ENCODE measurements around the gene TUBA3E. TPM values are rescaled to one million over a fixed set of nuclear protein-coding genes. Genes with fewer than 3 reads are reported as not detected.
A peak's percentile ranks its signal among the peaks of the same experiment; 100 is the strongest.
"Not testable (repeated sequence)": the region's sequence is repeated elsewhere in the genome, so short reads cannot be mapped to it uniquely, and the experiment has no call there.

TUBA3E gene
- total RNA-seq, 2 experiments from 2014 or later: not detected

GRCh38 chr2:130181880-130182682, 16.2 kb downstream of the TUBA3E start, which contains the start of gene MZT2B:
Gene MZT2B, plus strand, starts transcription at chr2:130182262. Its CDS starts 21 bp downstream, at chr2:130182283.
- not testable (repeated sequence) for H3K27me3 Mint-ChIP-seq, H3K9me3 Mint-ChIP-seq
- H3K27ac Mint-ChIP-seq: peak within 1 kb of the TSS; percentile 95
- ChIA-PET POLR2A (interaction anchor here (3.3 kb wide), 1 partner anchor 160 kb away, joined by 14 read pairs; the partner anchor contains the start of gene IMP4), CTCF (interaction anchor here (0.8 to 3.0 kb wide), 6 partner anchors 9 to 195 kb away, joined by 3 to 15 read pairs (median 4); partner anchors contain the start of gene IMP4)
- peaks cover 34% of the 10 kb centered on the region for H3K36me3 Mint-ChIP-seq (ENCODE audit: low read depth)
- peaks cover 16% of the 10 kb centered on the region for H3K4me1 Mint-ChIP-seq (ENCODE audit: low read depth)
- peak within 1 kb of the TSS; percentile 93 for H3K4me3 Mint-ChIP-seq
- intact Hi-C loops (cut with micrococcal nuclease): loop anchor here (5.0 kb wide), 1 partner anchor 155 kb away; no protein-coding TSS in a partner anchor
- peak; percentile 86 for ATAC-seq
- peak; percentile 76 for TF ChIP-seq CTCF (IDR thresholded peaks at IDR 0.05)
- peak; percentile 91 for DNase-seq

GRCh38 chr2:130181325-130181879, 16.8 kb downstream of the TUBA3E start, which contains the start of gene SMPD4:
Gene SMPD4, minus strand, starts transcription at chr2:130181602. Its CDS starts 5,010 bp downstream, at chr2:130176592.
- intact Hi-C loops (cut with micrococcal nuclease): loop anchor here (5.0 kb wide), 1 partner anchor 156 kb away; no protein-coding TSS in a partner anchor
- Mint-ChIP-seq H3K36me3 (ENCODE audit: low read depth) (peaks cover 35% of the 10 kb centered on the region), H3K4me1 (ENCODE audit: low read depth) (peaks cover 16% of the 10 kb centered on the region), H3K27me3 (no peaks in the 10 kb centered on the region), H3K4me3 (peak within 1 kb of the TSS; percentile 93), H3K27ac (peak within 1 kb of the TSS; percentile 95), H3K9me3 (no peaks in the 10 kb centered on the region)
- ATAC-seq (peak; percentile 79), DNase-seq (peak; percentile 97)
- ChIA-PET POLR2A (interaction anchor here (0.7 to 3.3 kb wide), 3 partner anchors 153 to 161 kb away, joined by 3 to 14 read pairs (median 4); partner anchors contain the start of gene IMP4), CTCF (interaction anchor here (0.8 to 3.0 kb wide), 7 partner anchors 9 to 1312 kb away, joined by 3 to 15 read pairs (median 3); partner anchors contain the start of gene IMP4)
- no peak for TF ChIP-seq CTCF (IDR thresholded peaks at IDR 0.05)

- H3K27me3 Mint-ChIP-seq, DNase-seq, ATAC-seq, H3K9me3 Mint-ChIP-seq: not testable (repeated sequence)
- H3K36me3 Mint-ChIP-seq (ENCODE audit: low read depth): peaks cover 33% of the 10 kb centered on the region
- H3K4me3 Mint-ChIP-seq: peak overlapping the region; percentile 93
- peaks cover 16% of the 10 kb centered on the region for H3K4me1 Mint-ChIP-seq (ENCODE audit: low read depth)
- ChIA-PET CTCF (interaction anchor here (0.8 to 3.0 kb wide), 7 partner anchors 10 to 1312 kb away, joined by 3 to 15 read pairs (median 3); partner anchors contain the start of gene IMP4), POLR2A (interaction anchor here (0.7 to 3.3 kb wide), 6 partner anchors 10 to 199 kb away, joined by 3 to 14 read pairs (median 4); partner anchors contain the start of gene IMP4)
- H3K27ac Mint-ChIP-seq: peak overlapping the region; percentile 95
- intact Hi-C loops (cut with micrococcal nuclease): loop anchor here (5.0 kb wide), 1 partner anchor 157 kb away; no protein-coding TSS in a partner anchor
Observed at GRCh38 chr2:130180404-130181324, 17.6 kb downstream of the TUBA3E start.

- H3K4me1 Mint-ChIP-seq (ENCODE audit: low read depth); DNase-seq; H3K27ac Mint-ChIP-seq; POLR2A ChIA-PET; CTCF ChIA-PET; intact Hi-C loops (cut with micrococcal nuclease); H3K27me3 Mint-ChIP-seq; H3K9me3 Mint-ChIP-seq; H3K4me3 Mint-ChIP-seq: not testable (repeated sequence)
- peak; percentile 27 for ATAC-seq
- peaks cover 28% of the 10 kb centered on the region for H3K36me3 Mint-ChIP-seq (ENCODE audit: low read depth)
Observed at GRCh38 chr2:130174866-130175265, 23.4 kb downstream of the TUBA3E start.

- no peak for ATAC-seq
- no peaks in the 10 kb centered on the region for H3K27me3 Mint-ChIP-seq
- CTCF ChIA-PET: interaction anchor here (1.3 kb wide), 1 partner anchor 12 kb away, joined by 4 read pairs; the partner anchor contains the start of gene SMPD4
Observed at GRCh38 chr2:130169896-130170295, 28.3 kb downstream of the TUBA3E start.

GRCh38 chr2:130169163-130169562, 29.1 kb downstream of the TUBA3E start:
- Mint-ChIP-seq H3K36me3 (ENCODE audit: low read depth) (peaks cover 35% of the 10 kb centered on the region), H3K27ac (peak overlapping the region; percentile 37)
- H3K4me3 Mint-ChIP-seq; H3K4me1 Mint-ChIP-seq (ENCODE audit: low read depth); CTCF ChIA-PET; DNase-seq; H3K9me3 Mint-ChIP-seq; H3K27me3 Mint-ChIP-seq; POLR2A ChIA-PET; intact Hi-C loops (cut with micrococcal nuclease): not testable (repeated sequence)
- ATAC-seq: peak; percentile 98

More at GRCh38 chr2:130169896-130170295, 28.3 kb downstream of the TUBA3E start:
- no peak overlapping the region for H3K4me3 Mint-ChIP-seq
- intact Hi-C loops (cut with micrococcal nuclease): no loop called here
- no peaks in the 10 kb centered on the region for H3K9me3 Mint-ChIP-seq
- H3K36me3 Mint-ChIP-seq (ENCODE audit: low read depth): peaks cover 33% of the 10 kb centered on the region
- no peak for DNase-seq
- POLR2A ChIA-PET: interaction anchor here (1.5 to 1.7 kb wide), 2 partner anchors 11 kb away, joined by 4 to 7 read pairs; no protein-coding TSS in a partner anchor
- H3K4me1 Mint-ChIP-seq (ENCODE audit: low read depth): peaks cover 6% of the 10 kb centered on the region
- no peak overlapping the region for H3K27ac Mint-ChIP-seq
- TF ChIP-seq CTCF (IDR thresholded peaks at IDR 0.05): no peak

GRCh38 chr2:130166611-130167010, 31.6 kb downstream of the TUBA3E start:
- POLR2A ChIA-PET; H3K9me3 Mint-ChIP-seq; H3K4me1 Mint-ChIP-seq (ENCODE audit: low read depth); intact Hi-C loops (cut with micrococcal nuclease); H3K27ac Mint-ChIP-seq; DNase-seq; H3K27me3 Mint-ChIP-seq; CTCF ChIA-PET; ATAC-seq; H3K4me3 Mint-ChIP-seq: not testable (repeated sequence)
- H3K36me3 Mint-ChIP-seq (ENCODE audit: low read depth): peaks cover 34% of the 10 kb centered on the region
